ENCODE data around the gene VARS1. TPM values are rescaled to one million over a fixed set of nuclear protein-coding genes. Genes with fewer than 3 reads are reported as not detected.
"Not testable (repeated sequence)": the region's sequence is repeated elsewhere in the genome, so short reads cannot be mapped to it uniquely, and the experiment has no call there.

VARS1 gene
- total RNA-seq, 1 donor from 2014 or later = 53.0 TPM

DNA sequence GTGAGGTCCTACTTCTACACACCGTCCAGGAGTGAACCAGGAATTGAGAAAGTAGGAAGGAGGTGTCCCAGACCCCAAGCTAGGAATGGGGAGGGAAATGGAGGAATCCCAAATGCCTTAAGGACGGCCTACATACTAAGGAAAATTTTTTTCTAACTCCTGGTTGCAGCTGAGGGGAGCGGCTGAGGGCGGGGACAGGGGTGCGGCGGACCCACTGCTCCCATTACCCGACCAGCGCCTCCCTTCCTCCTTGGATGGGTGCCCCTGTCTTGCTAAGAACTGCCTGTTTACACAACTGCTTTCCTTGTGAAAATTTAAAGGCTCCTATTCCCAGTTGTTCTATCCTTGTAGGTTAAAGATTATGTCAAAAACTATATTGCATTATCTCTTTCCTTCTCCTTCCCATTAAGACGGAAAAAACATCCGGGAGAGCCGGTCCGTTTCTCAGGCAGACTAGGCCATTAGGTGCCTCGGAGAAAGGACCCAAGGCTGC lies 31.3 kb upstream of the VARS1 start:
- Mint-ChIP-seq H3K9me3 (ENCODE audit: unreplicated experiment) (no peaks in the 10 kb centered on the region), H3K4me1 (ENCODE audit: unreplicated experiment) (peaks cover 24% of the 10 kb centered on the region), H3K4me3 (ENCODE audit: unreplicated experiment) (peak overlapping the region; percentile 92), H3K36me3 (ENCODE audit: low read depth, unreplicated experiment) (no peaks in the 10 kb centered on the region), H3K27me3 (ENCODE audit: unreplicated experiment) (peaks cover 4% of the 10 kb centered on the region), H3K27ac (ENCODE audit: unreplicated experiment) (peak overlapping the region; percentile 96)
- TF ChIP-seq, protein P1, sequence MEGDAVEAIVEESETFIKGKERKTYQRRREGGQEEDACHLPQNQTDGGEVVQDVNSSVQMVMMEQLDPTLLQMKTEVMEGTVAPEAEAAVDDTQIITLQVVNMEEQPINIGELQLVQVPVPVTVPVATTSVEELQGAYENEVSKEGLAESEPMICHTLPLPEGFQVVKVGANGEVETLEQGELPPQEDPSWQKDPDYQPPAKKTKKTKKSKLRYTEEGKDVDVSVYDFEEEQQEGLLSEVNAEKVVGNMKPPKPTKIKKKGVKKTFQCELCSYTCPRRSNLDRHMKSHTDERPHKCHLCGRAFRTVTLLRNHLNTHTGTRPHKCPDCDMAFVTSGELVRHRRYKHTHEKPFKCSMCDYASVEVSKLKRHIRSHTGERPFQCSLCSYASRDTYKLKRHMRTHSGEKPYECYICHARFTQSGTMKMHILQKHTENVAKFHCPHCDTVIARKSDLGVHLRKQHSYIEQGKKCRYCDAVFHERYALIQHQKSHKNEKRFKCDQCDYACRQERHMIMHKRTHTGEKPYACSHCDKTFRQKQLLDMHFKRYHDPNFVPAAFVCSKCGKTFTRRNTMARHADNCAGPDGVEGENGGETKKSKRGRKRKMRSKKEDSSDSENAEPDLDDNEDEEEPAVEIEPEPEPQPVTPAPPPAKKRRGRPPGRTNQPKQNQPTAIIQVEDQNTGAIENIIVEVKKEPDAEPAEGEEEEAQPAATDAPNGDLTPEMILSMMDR (IDR thresholded peaks at IDR 0.05; ENCODE audit: unreplicated experiment) = no peak
- peak; percentile 22 for DNase-seq (ENCODE audit: low spot score)

DNA sequence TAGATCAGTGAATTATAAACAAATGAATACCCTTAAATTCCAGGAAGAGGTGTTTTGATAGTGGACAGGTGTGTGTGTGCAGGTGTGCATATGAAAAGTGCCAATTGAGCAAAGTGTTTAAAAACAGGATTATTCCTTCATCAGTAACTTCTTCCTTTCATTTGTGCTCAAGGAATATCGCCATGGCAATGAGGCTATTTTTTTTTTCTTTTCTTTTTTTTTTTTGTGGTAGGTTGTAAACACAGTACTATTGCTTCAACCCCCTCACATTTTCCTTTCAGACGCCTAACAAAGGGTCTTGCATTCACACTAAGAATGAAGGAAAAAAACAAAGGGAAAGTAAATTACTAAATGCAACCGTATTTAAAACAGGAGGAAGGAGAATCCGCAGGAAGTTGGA lies 30.0 kb upstream of the VARS1 start:
- H3K27me3 Mint-ChIP-seq (ENCODE audit: unreplicated experiment) = peaks cover 5% of the 10 kb centered on the region
- peak overlapping the region; percentile 88 for H3K27ac Mint-ChIP-seq (ENCODE audit: unreplicated experiment)
- TF ChIP-seq, protein P1 (IDR thresholded peaks at IDR 0.05; ENCODE audit: unreplicated experiment) = no peak
- H3K4me3 Mint-ChIP-seq (ENCODE audit: unreplicated experiment) = no peak overlapping the region
- no peaks in the 10 kb centered on the region for H3K9me3 Mint-ChIP-seq (ENCODE audit: unreplicated experiment)
- H3K36me3 Mint-ChIP-seq (ENCODE audit: low read depth, unreplicated experiment) = no peaks in the 10 kb centered on the region
- DNase-seq (ENCODE audit: low spot score) = no peak
- H3K4me1 Mint-ChIP-seq (ENCODE audit: unreplicated experiment) = peaks cover 27% of the 10 kb centered on the region

DNA sequence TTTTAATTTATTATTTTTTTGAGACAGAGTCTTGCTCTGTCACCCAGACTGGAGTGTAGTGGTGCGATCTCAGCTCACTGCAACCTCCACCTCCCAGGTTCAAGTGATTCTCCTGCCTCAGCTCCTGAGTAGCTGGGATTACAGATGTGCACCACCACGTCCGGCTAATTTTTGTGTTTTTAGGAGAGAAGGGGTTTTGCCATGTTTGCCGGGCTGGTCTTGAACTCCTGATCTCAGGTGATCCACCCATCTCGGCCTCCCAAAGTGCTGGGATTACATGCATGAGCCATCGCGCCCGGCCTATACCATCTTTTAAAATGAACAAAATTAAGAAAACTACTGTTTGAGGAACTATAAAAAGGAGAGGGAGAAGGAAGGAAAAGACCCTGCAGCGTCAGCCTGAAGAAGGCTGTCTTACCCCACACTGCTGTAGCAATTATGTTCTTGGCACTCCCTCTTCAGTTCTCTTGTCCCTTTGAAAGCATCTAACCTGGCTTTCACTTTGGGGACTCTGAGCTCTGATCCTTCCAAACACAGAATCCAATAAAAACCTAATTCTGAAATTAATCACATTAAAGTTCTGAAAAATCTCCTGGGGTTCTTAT lies 28.1 kb upstream of the VARS1 start:
- H3K9me3 Mint-ChIP-seq (ENCODE audit: unreplicated experiment); DNase-seq (ENCODE audit: low spot score); H3K27ac Mint-ChIP-seq (ENCODE audit: unreplicated experiment); H3K36me3 Mint-ChIP-seq (ENCODE audit: low read depth, unreplicated experiment); H3K4me3 Mint-ChIP-seq (ENCODE audit: unreplicated experiment); H3K27me3 Mint-ChIP-seq (ENCODE audit: unreplicated experiment): not testable (repeated sequence)
- peaks cover 22% of the 10 kb centered on the region for H3K4me1 Mint-ChIP-seq (ENCODE audit: unreplicated experiment)

DNA sequence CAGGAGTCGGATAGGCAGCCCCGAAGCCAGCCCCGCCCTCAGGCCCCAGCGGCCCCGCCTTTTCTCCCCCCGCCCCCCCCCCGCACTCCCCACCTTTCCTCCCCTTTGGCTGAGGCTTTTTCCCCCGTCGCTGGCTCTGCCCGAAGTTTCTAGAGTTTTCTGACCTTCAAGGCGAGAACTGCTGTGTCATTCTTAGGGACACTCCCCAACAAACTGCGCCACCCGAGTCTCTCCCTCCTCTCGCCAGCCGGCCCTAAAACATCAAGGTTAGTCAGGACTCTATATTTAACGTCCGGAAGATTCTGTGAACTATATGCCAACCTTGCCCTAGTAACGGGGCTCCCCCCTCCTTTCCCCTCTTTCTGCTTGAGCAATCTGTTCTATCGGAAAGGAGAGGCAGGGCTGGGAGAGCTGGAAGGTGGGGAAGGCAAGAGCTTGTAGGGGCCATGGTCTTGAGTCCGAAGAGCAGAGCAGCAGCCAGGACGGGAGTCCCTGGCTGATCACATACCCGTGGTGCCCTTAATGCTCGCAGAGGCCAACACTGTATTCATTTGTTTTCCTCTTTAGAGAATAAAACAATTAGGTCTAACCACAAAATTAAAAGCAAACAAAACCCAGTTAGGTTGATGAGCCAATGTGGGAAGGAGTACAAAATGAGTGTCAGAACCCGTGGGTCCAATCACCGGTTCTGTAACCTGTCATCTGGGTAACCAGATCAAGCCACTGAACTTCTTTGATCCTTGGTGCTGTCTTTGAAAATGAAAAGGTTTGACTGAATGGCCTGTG lies 26.7 kb upstream of the VARS1 start:
- Mint-ChIP-seq H3K27me3 (ENCODE audit: unreplicated experiment) (peaks cover 3% of the 10 kb centered on the region), H3K27ac (ENCODE audit: unreplicated experiment) (peak overlapping the region; percentile 93), H3K4me3 (ENCODE audit: unreplicated experiment) (peak overlapping the region; percentile 92), H3K36me3 (ENCODE audit: low read depth, unreplicated experiment) (no peaks in the 10 kb centered on the region), H3K9me3 (ENCODE audit: unreplicated experiment) (no peaks in the 10 kb centered on the region), H3K4me1 (ENCODE audit: unreplicated experiment) (peaks cover 32% of the 10 kb centered on the region)
- TF ChIP-seq, protein P1 (IDR thresholded peaks at IDR 0.05; ENCODE audit: unreplicated experiment) = no peak
- DNase-seq (ENCODE audit: low spot score) = peak; percentile 14

DNA sequence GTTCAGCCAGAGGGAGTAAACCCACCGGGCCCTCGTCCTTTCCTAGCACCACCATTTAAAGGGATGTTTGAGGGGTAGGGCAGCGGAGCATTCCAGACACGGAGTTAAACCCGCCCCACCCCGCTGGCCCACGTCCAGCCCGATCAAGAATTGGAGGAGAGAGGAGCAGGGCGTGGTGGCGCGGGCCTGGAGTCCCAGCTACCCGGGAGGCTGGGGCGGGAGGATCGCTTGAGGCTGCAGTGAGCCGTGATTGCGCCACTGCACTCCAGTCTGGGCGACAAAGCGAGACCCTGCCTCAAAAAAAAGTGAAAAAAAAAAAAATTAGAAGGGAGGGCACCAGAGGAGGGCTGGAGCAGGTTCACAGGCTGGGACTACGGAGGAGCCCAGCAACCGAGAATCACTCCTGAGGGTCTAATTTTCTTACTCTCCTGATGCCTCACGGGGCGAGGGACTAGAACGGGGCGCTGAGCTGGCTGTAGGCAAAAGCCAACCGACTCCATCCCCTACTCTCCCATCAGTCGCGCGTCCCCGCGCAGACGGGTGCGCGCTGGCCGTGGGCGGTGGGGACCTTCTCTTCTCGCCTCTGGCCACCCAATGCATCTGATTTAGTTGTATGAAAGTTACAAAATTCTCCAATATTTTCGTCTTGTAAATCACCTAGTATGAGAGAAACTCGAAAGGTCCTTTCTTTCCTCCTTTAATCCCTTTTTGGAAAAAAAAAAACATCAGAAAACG lies 25.9 kb upstream of the VARS1 start:
- TF ChIP-seq, protein P1 (IDR thresholded peaks at IDR 0.05; ENCODE audit: unreplicated experiment) = no peak
- peak; percentile 51 for DNase-seq (ENCODE audit: low spot score)
- H3K36me3 Mint-ChIP-seq (ENCODE audit: low read depth, unreplicated experiment) = no peaks in the 10 kb centered on the region
- no peaks in the 10 kb centered on the region for H3K9me3 Mint-ChIP-seq (ENCODE audit: unreplicated experiment)
- H3K4me1 Mint-ChIP-seq (ENCODE audit: unreplicated experiment) = peaks cover 32% of the 10 kb centered on the region
- H3K27me3 Mint-ChIP-seq (ENCODE audit: unreplicated experiment) = peaks cover 2% of the 10 kb centered on the region
- peak overlapping the region; percentile 64 for H3K27ac Mint-ChIP-seq (ENCODE audit: unreplicated experiment)
- H3K4me3 Mint-ChIP-seq (ENCODE audit: unreplicated experiment) = peak overlapping the region; percentile 92

DNA sequence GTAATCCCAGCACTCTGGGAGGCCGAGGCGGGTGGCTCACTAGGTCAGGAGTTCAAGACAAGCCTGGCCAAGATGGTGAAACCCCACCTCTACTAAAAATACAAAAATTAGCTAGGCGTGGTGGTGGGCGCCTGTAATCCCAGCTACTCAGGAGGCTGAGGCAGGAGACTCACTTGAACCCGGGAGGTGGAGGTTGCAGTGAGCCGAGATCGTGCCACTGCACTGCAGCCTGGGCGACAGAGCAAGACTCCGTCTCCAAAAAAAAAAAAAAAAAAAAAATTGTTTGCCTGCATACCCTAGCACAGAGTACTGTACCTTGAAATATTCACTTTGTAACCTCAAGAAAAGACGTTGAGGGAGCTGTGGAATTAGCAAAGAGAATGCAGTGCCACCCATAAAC lies 24.8 kb upstream of the VARS1 start:
- not testable (repeated sequence) for H3K27me3 Mint-ChIP-seq (ENCODE audit: unreplicated experiment); H3K9me3 Mint-ChIP-seq (ENCODE audit: unreplicated experiment); H3K27ac Mint-ChIP-seq (ENCODE audit: unreplicated experiment); H3K36me3 Mint-ChIP-seq (ENCODE audit: low read depth, unreplicated experiment); DNase-seq (ENCODE audit: low spot score); H3K4me3 Mint-ChIP-seq (ENCODE audit: unreplicated experiment)
- peaks cover 27% of the 10 kb centered on the region for H3K4me1 Mint-ChIP-seq (ENCODE audit: unreplicated experiment)
